IMR-90 (cell line): ENCODE measurements around the gene RRAGD. TPM values are rescaled to one million over a fixed set of nuclear protein-coding genes. Genes with fewer than 3 reads are reported as not detected.

ENCODE experiments used
- ATAC-seq: fragments of 200-7000 bp; cut with Tn5 transposase; 2 replicates; pipeline ENCODE4 v1.9.1; 2020; ENCODE audit warnings: low read depth, mild to moderate bottlenecking, moderate library complexity
- BruUV-seq: library from RNA; stranded (reverse); fragments of 400-500 nt; replicated peaks from 2 replicates; lab custom pipeline; 2021; lab: Mats Ljungman, UMichigan
- CTCF ChIA-PET: fragments of 300-600 bp; formaldehyde crosslinking; extraction: SDS; loops from one replicate; lab custom pipeline; 2021; ENCODE audit warnings: antibody characterized with exemption; lab: Yijun Ruan, JAX
- POLR2A ChIA-PET: fragments of 300-600 bp; sonication (Branson Sonifier 250); formaldehyde crosslinking; loops from one replicate; lab custom pipeline; 2022; ENCODE audit warnings: antibody characterized with exemption; ENCODE audit not compliant: unreplicated experiment; lab: Charles Lee
- DNase-seq: peaks from one replicate; pipeline ENCODE4 v3.0.0; 2013
- H2AFZ ChIP-seq: replicated peaks from 2 replicates; pipeline ENCODE3; 2013; ENCODE audit warnings: low read length, mild to moderate bottlenecking; ENCODE audit not compliant: poor library complexity
- H2AK5ac ChIP-seq: 2 replicates; pipeline ENCODE4 v1.6.1; 2013; ENCODE audit warnings: low read depth, low read length, inconsistent platforms
- H2AK9ac ChIP-seq: replicated peaks from 2 replicates; pipeline ENCODE3; 2013; ENCODE audit warnings: mild to moderate bottlenecking, low read depth, low read length, moderate library complexity; ENCODE audit not compliant: poor library complexity
- H2BK120ac ChIP-seq: 2 replicates; pipeline ENCODE4 v1.6.1; 2013; ENCODE audit warnings: low read depth, low read length, inconsistent platforms
- H2BK15ac ChIP-seq: 3 replicates; pipeline ENCODE4 v1.6.1; 2013; ENCODE audit warnings: low read depth, low read length, inconsistent platforms
- H2BK20ac ChIP-seq: 2 replicates; pipeline ENCODE4 v1.6.1; 2013; ENCODE audit warnings: low read depth, mild to moderate bottlenecking, inconsistent platforms, low read length, moderate library complexity
- H2BK5ac ChIP-seq: 2 replicates; pipeline ENCODE4 v1.6.1; 2013; ENCODE audit warnings: mild to moderate bottlenecking, low read depth, low read length, inconsistent platforms; ENCODE audit not compliant: poor library complexity, severe bottlenecking
- H3K14ac ChIP-seq: replicated peaks from 2 replicates; pipeline ENCODE4 v1.6.1; 2013; ENCODE audit warnings: low read depth, low read length, inconsistent platforms
- H3K18ac ChIP-seq: 2 replicates; pipeline ENCODE4 v1.6.1; 2013; ENCODE audit warnings: low read depth, low read length, control low read depth
- H3K23ac ChIP-seq: 2 replicates; pipeline ENCODE4 v1.6.1; 2013; ENCODE audit warnings: low read depth, low read length, inconsistent platforms
- H3K27ac ChIP-seq: 2 replicates; pipeline ENCODE4 v1.5.1; 2013; ENCODE audit warnings: mild to moderate bottlenecking, control low read depth, low read length; ENCODE audit not compliant: insufficient read depth
- H3K27me3 ChIP-seq: 2 replicates; pipeline ENCODE4 v1.6.1; 2013; ENCODE audit warnings: low read length; ENCODE audit not compliant: control insufficient read depth, insufficient read depth
- H3K36me3 ChIP-seq: 2 replicates; pipeline ENCODE4 v1.6.1; 2013; ENCODE audit warnings: low read length, mixed read lengths; ENCODE audit not compliant: control insufficient read depth, insufficient read depth
- H3K4ac ChIP-seq: 2 replicates; pipeline ENCODE4 v1.6.1; 2013; ENCODE audit warnings: low read depth, low read length, inconsistent platforms
- H3K4me1 ChIP-seq: 2 replicates; pipeline ENCODE4 v1.6.1; 2013; ENCODE audit warnings: low read length, mixed read lengths; ENCODE audit not compliant: control insufficient read depth, insufficient read depth
- H3K4me2 ChIP-seq: 2 replicates; pipeline ENCODE4 v1.6.1; 2013; ENCODE audit warnings: low read depth, mild to moderate bottlenecking, control low read depth, low read length, moderate library complexity
- H3K4me3 ChIP-seq: 2 replicates; pipeline ENCODE4 v1.5.1; 2013; ENCODE audit warnings: low read depth, mild to moderate bottlenecking, control low read depth, low read length, moderate library complexity; ENCODE audit not compliant: insufficient read depth
- H3K56ac ChIP-seq: 2 replicates; pipeline ENCODE4 v1.6.1; 2013; ENCODE audit warnings: low read length, inconsistent platforms; ENCODE audit not compliant: insufficient read depth; ENCODE audit errors: extremely low read depth
- H3K79me1 ChIP-seq, 2 experiments: 2 replicates each; pipeline ENCODE4 v1.6.1; 2013; ENCODE audit warnings: low read length in 2 of 2, inconsistent platforms in 1 of 2, low read depth in 1 of 2
- H3K9ac ChIP-seq: 2 replicates; pipeline ENCODE4 v1.6.1; 2013; ENCODE audit warnings: low read depth, low read length, control low read depth
- H3K9me1 ChIP-seq: 2 replicates; pipeline ENCODE4 v1.6.1; 2013; ENCODE audit warnings: low read length, inconsistent platforms; ENCODE audit not compliant: insufficient read depth
- H3K9me3 ChIP-seq: 2 replicates; pipeline ENCODE4 v1.6.1; 2013; ENCODE audit warnings: low read length; ENCODE audit not compliant: control insufficient read depth, insufficient read depth
- H4K20me1 ChIP-seq: 2 replicates; pipeline ENCODE4 v1.6.1; 2013; ENCODE audit warnings: low read length, inconsistent platforms; ENCODE audit not compliant: insufficient read depth
- H4K5ac ChIP-seq: 2 replicates; pipeline ENCODE4 v1.6.1; 2013; ENCODE audit warnings: mild to moderate bottlenecking, low read depth, low read length, control low read depth
- H4K8ac ChIP-seq, 2 experiments: 2 replicates each; pipeline ENCODE4 v1.6.1; 2013; ENCODE audit warnings: low read depth in 2 of 2, low read length in 2 of 2, control low read depth in 1 of 2, inconsistent platforms in 1 of 2
- H4K91ac ChIP-seq: 2 replicates; pipeline ENCODE4 v1.6.1; 2013; ENCODE audit warnings: low read depth, low read length, inconsistent platforms; ENCODE audit not compliant: insufficient read depth
- BHLHE40 ChIP-seq: fragments of 150-350 bp; IDR thresholded peaks from 2 replicates; pipeline ENCODE4 v1.6.1; 2016; ENCODE audit warnings: mild to moderate bottlenecking, low read depth, low read length
- MAFK ChIP-seq: IDR thresholded peaks from 2 replicates; pipeline ENCODE4 v1.6.1; 2012; ENCODE audit warnings: low read depth, low read length, improper control_type of control experiment
- MAZ ChIP-seq: IDR thresholded peaks from 2 replicates; pipeline ENCODE4 v1.6.1; 2012; ENCODE audit warnings: low read depth, mild to moderate bottlenecking, low read length, improper control_type of control experiment, moderate library complexity, borderline replicate concordance
- RAD21 ChIP-seq: IDR thresholded peaks from 2 replicates; pipeline ENCODE4 v1.6.1; 2012; ENCODE audit warnings: low read length, improper control_type of control experiment
- USF2 ChIP-seq: fragments of 150-350 bp; IDR thresholded peaks from 2 replicates; pipeline ENCODE4 v1.6.1; 2017; ENCODE audit warnings: mild to moderate bottlenecking, antibody characterized with exemption, low read length, low read depth
- WGBS, 2 experiments: methylation state at CpG; one replicate each; pipeline versions ENCODE4 v1.1.5 to v1.1.7; 2013; ENCODE audit warnings: missing lambda C conversion rate in 2 of 2; ENCODE audit not compliant: insufficient read length in 1 of 2; ENCODE audit errors: extremely low coverage in 2 of 2; 5-methylcytosine and 5-hydroxymethylcytosine counted together
- dilution Hi-C: fragments of 300-500 bp; cut with HindIII; formaldehyde crosslinking; loops from one replicate; pipeline ENCODE4 v1.14.3; 2018; ENCODE audit warnings: low sequenced_read_pairs; ENCODE audit not compliant: unreplicated experiment
- in situ Hi-C: fragments of 300-500 bp; cut with MboI; formaldehyde crosslinking; loops from 3 replicates; pipeline ENCODE4 v1.14.3; 2019; ENCODE audit warnings: low sequenced_read_pairs, inconsistent platforms, mixed read lengths
- intact Hi-C: fragments of 100-400 bp; cut with micrococcal nuclease; formaldehyde crosslinking; loops from 2 replicates; pipeline ENCODE4 v1.10.0; 2022
- polyA plus RNA-seq, 3 experiments: library from polyadenylated mRNA; depleted of rRNA; stranded (reverse); fragments of >200 nt; gene quantifications; 2 replicates each; pipeline ENCODE4 v1.2.3, GENCODE V29; 2012; ENCODE audit warnings: low replicate concordance in 1 of 3
- total RNA-seq: library from RNA; depleted of rRNA; stranded (reverse); fragments of >200 nt; gene quantifications from 2 replicates; pipeline ENCODE4 v1.2.3, GENCODE V29; 2012
- TF ChIP-seq, protein P1 (sequence below): conservative IDR thresholded peaks from 2 replicates; pipeline ENCODE4 v1.5.1; 2012; ENCODE audit warnings: mild to moderate bottlenecking, low read depth, low read length, improper control_type of control experiment

RRAGD gene
- total and polyA plus RNA-seq, 2 of the 4 experiments (the other 2 are of a cell fraction) = not detected

- intact Hi-C loops (no loop called here), in situ Hi-C loops (loop anchor here (25.0 kb wide), 2 partner anchors 223 to 373 kb away; partner anchors contain the start of gene PM20D2), dilution Hi-C loops (no loop called here)
- Histone ChIP-seq H3K4me2 (no peak overlapping the region), H2AK9ac (no peak overlapping the region), H3K14ac (no peak overlapping the region; the same call in 1 of the 2 replicates), H3K4ac (no peak overlapping the region), H2BK120ac (no peak overlapping the region), H4K20me1 (no peaks in the 10 kb centered on the region), H3K4me3 (no peak overlapping the region), H4K91ac (no peak overlapping the region), H3K36me3 (no peaks in the 10 kb centered on the region), H2BK15ac (no peak overlapping the region), H4K8ac (no peak overlapping the region), H3K56ac (no peak overlapping the region), H3K9ac (no peak overlapping the region), H3K9me3 (no peaks in the 10 kb centered on the region), H2AFZ (no peak overlapping the region), H3K23ac (no peak overlapping the region), H3K18ac (no peak overlapping the region), H3K79me1 (no peaks in the 10 kb centered on the region), H2BK20ac (no peak overlapping the region), H3K4me1 (no peaks in the 10 kb centered on the region), H3K9me1 (no peaks in the 10 kb centered on the region), H3K27ac (no peak overlapping the region), H3K27me3 (no peaks in the 10 kb centered on the region), H2AK5ac (no peak overlapping the region), H2BK5ac (no peak overlapping the region), H4K5ac (no peak overlapping the region)
- ATAC-seq (peak; percentile 74), DNase-seq (peak; percentile 41)
- BruUV-seq = no TSS peak
- no peak for TF ChIP-seq MAZ
- no peak for TF ChIP-seq BHLHE40
- TF ChIP-seq, protein P1, sequence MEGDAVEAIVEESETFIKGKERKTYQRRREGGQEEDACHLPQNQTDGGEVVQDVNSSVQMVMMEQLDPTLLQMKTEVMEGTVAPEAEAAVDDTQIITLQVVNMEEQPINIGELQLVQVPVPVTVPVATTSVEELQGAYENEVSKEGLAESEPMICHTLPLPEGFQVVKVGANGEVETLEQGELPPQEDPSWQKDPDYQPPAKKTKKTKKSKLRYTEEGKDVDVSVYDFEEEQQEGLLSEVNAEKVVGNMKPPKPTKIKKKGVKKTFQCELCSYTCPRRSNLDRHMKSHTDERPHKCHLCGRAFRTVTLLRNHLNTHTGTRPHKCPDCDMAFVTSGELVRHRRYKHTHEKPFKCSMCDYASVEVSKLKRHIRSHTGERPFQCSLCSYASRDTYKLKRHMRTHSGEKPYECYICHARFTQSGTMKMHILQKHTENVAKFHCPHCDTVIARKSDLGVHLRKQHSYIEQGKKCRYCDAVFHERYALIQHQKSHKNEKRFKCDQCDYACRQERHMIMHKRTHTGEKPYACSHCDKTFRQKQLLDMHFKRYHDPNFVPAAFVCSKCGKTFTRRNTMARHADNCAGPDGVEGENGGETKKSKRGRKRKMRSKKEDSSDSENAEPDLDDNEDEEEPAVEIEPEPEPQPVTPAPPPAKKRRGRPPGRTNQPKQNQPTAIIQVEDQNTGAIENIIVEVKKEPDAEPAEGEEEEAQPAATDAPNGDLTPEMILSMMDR = no peak
- no peak for TF ChIP-seq MAFK
- no peak for TF ChIP-seq RAD21
- TF ChIP-seq USF2 = no peak
- WGBS, 2 experiments = no CpG with 5 or more reads among the region's 2 CpGs
- POLR2A ChIA-PET = no interaction called here
- CTCF ChIA-PET = interaction anchor here (0.5 to 0.7 kb wide), 2 partner anchors 18 to 1227 kb away, joined by 3 read pairs; partner anchors contain the start of gene MAP3K7
These were observed 51.6 kb downstream of the RRAGD start for GRCh38 chr6:89360415-89360999.
